Neuronal stem cell (in vitro differentiated cells): Measurements from ENCODE around the gene POMT2. TPM values are rescaled to one million over a fixed set of nuclear protein-coding genes. Genes with fewer than 3 reads are reported as not detected.
A peak's percentile ranks its signal among the peaks of the same experiment; 100 is the strongest.

Experiments
- DNase-seq: peaks from one replicate; pipeline ENCODE4 v3.0.0-alpha.2; 2013; ENCODE audit warnings: low spot score
- H2AFZ ChIP-seq: one replicate; pipeline ENCODE4 v1.6.1; 2013; ENCODE audit warnings: mild to moderate bottlenecking, low read length, inconsistent platforms
- H2AK5ac ChIP-seq: 2 replicates; pipeline ENCODE4 v1.6.1; 2013; ENCODE audit warnings: low read depth, mild to moderate bottlenecking, inconsistent platforms, low read length, moderate library complexity, mixed read lengths
- H2BK120ac ChIP-seq: 2 replicates; pipeline ENCODE4 v1.6.1; 2013; ENCODE audit warnings: low read depth, mild to moderate bottlenecking, inconsistent platforms, low read length, moderate library complexity, mixed read lengths
- H2BK12ac ChIP-seq: one replicate; pipeline ENCODE4 v1.6.1; 2013; ENCODE audit warnings: low read length, inconsistent platforms
- H2BK15ac ChIP-seq: 2 replicates; pipeline ENCODE4 v1.6.1; 2013; ENCODE audit warnings: mild to moderate bottlenecking, low read length, inconsistent platforms, mixed read lengths
- H2BK5ac ChIP-seq: one replicate; pipeline ENCODE4 v1.6.1; 2013; ENCODE audit warnings: inconsistent platforms, mild to moderate bottlenecking, low read length, moderate library complexity
- H3K14ac ChIP-seq: one replicate; pipeline ENCODE4 v1.6.1; 2013; ENCODE audit warnings: low read length, inconsistent platforms
- H3K18ac ChIP-seq: 2 replicates; pipeline ENCODE4 v1.6.1; 2013; ENCODE audit warnings: low read length, inconsistent platforms
- H3K23ac ChIP-seq: 2 replicates; pipeline ENCODE4 v1.6.1; 2013; ENCODE audit warnings: low read depth, mild to moderate bottlenecking, mixed read lengths, low read length, inconsistent platforms; ENCODE audit not compliant: poor library complexity
- H3K27ac ChIP-seq: replicated peaks from 3 replicates; pipeline ENCODE4 v1.5.1; 2013; ENCODE audit warnings: low read length, inconsistent platforms
- H3K27me3 ChIP-seq, 3 experiments: 2 replicates each; pipeline ENCODE4 v1.6.1; 2013; ENCODE audit warnings: low read length in 3 of 3, mild to moderate bottlenecking in 2 of 3, inconsistent platforms in 1 of 3, low read depth in 1 of 3, mixed read lengths in 1 of 3, moderate library complexity in 1 of 3; ENCODE audit not compliant: control insufficient read depth in 3 of 3, insufficient read depth in 3 of 3
- H3K36me3 ChIP-seq, 2 donors: replicated peaks in 1 of 2; 2 replicates each; pipeline ENCODE4 v1.6.1; 2013; ENCODE audit warnings: low read length in 2 of 2; ENCODE audit not compliant: control insufficient read depth in 2 of 2, insufficient read depth in 2 of 2
- H3K4ac ChIP-seq: 2 replicates; pipeline ENCODE4 v1.6.1; 2013; ENCODE audit warnings: inconsistent platforms, mild to moderate bottlenecking, low read length, moderate library complexity
- H3K4me1 ChIP-seq, 2 donors: 1 replicate in 1 of 2; 2 replicates in 1 of 2; pipeline ENCODE4 v1.6.1; 2013; ENCODE audit warnings: low read length in 2 of 2, low read depth in 1 of 2; ENCODE audit not compliant: control insufficient read depth in 2 of 2, insufficient read depth in 1 of 2
- H3K4me2 ChIP-seq: one replicate; pipeline ENCODE4 v1.6.1; 2013; ENCODE audit warnings: mild to moderate bottlenecking, low read length, inconsistent platforms; ENCODE audit not compliant: insufficient read depth, poor library complexity, severe bottlenecking
- H3K4me3 ChIP-seq, 2 donors: 2 replicates each; pipeline ENCODE4 v1.5.1; 2013; ENCODE audit warnings: low read length in 2 of 2, mild to moderate bottlenecking in 2 of 2, inconsistent platforms in 1 of 2, moderate library complexity in 1 of 2
- H3K79me1 ChIP-seq: one replicate; pipeline ENCODE4 v1.6.1; 2013; ENCODE audit warnings: low read depth, mild to moderate bottlenecking, inconsistent platforms, low read length, moderate library complexity
- H3K9ac ChIP-seq: one replicate; pipeline ENCODE4 v1.6.1; 2013; ENCODE audit warnings: mild to moderate bottlenecking, low read depth, low read length, inconsistent platforms; ENCODE audit not compliant: poor library complexity
- H3K9me3 ChIP-seq, 2 donors: replicated peaks in 1 of 2; 2 replicates each; pipeline versions ENCODE3 to v1.6.1; 2013; ENCODE audit warnings: low read length in 2 of 2, mild to moderate bottlenecking in 2 of 2, inconsistent platforms in 1 of 2, low read depth in 1 of 2, mixed read lengths in 1 of 2, moderate library complexity in 1 of 2; ENCODE audit not compliant: control insufficient read depth in 2 of 2, insufficient read depth in 1 of 2
- H4K8ac ChIP-seq: one replicate; pipeline ENCODE4 v1.6.1; 2013; ENCODE audit warnings: low read depth, mild to moderate bottlenecking, inconsistent platforms, low read length, moderate library complexity
- H4K91ac ChIP-seq: one replicate; pipeline ENCODE4 v1.6.1; 2013; ENCODE audit warnings: low read length, low read depth, mild to moderate bottlenecking, inconsistent platforms; ENCODE audit not compliant: poor library complexity
- WGBS, 2 donors: extraction: QIAGEN DNeasy Blood & Tissue Kit; methylation state at CpG; one replicate each; pipeline ENCODE4 v1.1.7; 2013; ENCODE audit warnings: missing lambda C conversion rate in 2 of 2, mixed read lengths in 1 of 2; ENCODE audit not compliant: insufficient read length in 2 of 2, insufficient replicate concordance in 1 of 2; ENCODE audit errors: extremely low coverage in 2 of 2; 5-methylcytosine and 5-hydroxymethylcytosine counted together
- polyA plus RNA-seq, 2 experiments: library from polyadenylated mRNA; stranded (reverse); fragments of 200-250 nt; gene quantifications; one replicate each; pipeline ENCODE4 v1.2.3, GENCODE V29; 2013

Gene POMT2
- 13.9 TPM for polyA plus RNA-seq (2013, experiment 1 of 2)
- 13.4 TPM for polyA plus RNA-seq (2013, experiment 2 of 2)

GRCh38 chr14:77320238-77320935 is at the start of gene POMT2:
Gene POMT2, minus strand, starts transcription at chr14:77320883. Its CDS starts 202 bp downstream, at chr14:77320681.
- H3K14ac ChIP-seq = peak within 1 kb of the TSS; percentile 97
- no peak within 1 kb of the TSS for H4K8ac ChIP-seq
- peak within 1 kb of the TSS; percentile 62 for H2BK5ac ChIP-seq
- H3K79me1 ChIP-seq = peaks cover 2% of the 10 kb centered on the region
- H3K9me3 ChIP-seq = peaks cover 0 to 2% of the 10 kb centered on the region in 2 donors
- H3K27me3 ChIP-seq = no peaks in the 10 kb centered on the region
- H3K27ac ChIP-seq = peak within 1 kb of the TSS; percentile 91
- H3K4me1 ChIP-seq = peaks cover 16 to 17% of the 10 kb centered on the region in 2 donors
- H2BK120ac ChIP-seq = no peak within 1 kb of the TSS
- peak within 1 kb of the TSS; percentile 72 for H3K4me2 ChIP-seq
- H3K18ac ChIP-seq = peak within 1 kb of the TSS; percentile 98
- no peaks in the 10 kb centered on the region for H3K36me3 ChIP-seq
- no peak within 1 kb of the TSS for H2BK12ac ChIP-seq
- no peak within 1 kb of the TSS for H3K4ac ChIP-seq
- peak within 1 kb of the TSS; percentile 57 for H4K91ac ChIP-seq
- no peak within 1 kb of the TSS for H2BK15ac ChIP-seq
- DNase-seq = peak; percentile 92
- peak within 1 kb of the TSS; percentile 62 for H3K23ac ChIP-seq
- H3K4me3 ChIP-seq = peak within 1 kb of the TSS; percentile 98
- H2AK5ac ChIP-seq = no peak within 1 kb of the TSS
- peak within 1 kb of the TSS; percentile 99 for H2AFZ ChIP-seq
- WGBS, 2 donors = no CpG with 5 or more reads among the region's 69 CpGs
- H3K9ac ChIP-seq = peak within 1 kb of the TSS; percentile 95

- H4K8ac ChIP-seq = no peak overlapping the region
- H4K91ac ChIP-seq = no peak overlapping the region
- H2AK5ac ChIP-seq = no peak overlapping the region
- WGBS, 2 donors = no CpG with 5 or more reads among the region's 1 CpG
- H3K4ac ChIP-seq = no peak overlapping the region
- H3K79me1 ChIP-seq = no peaks in the 10 kb centered on the region
- H2BK12ac ChIP-seq = no peak overlapping the region
- no peaks in the 10 kb centered on the region for H3K27me3 ChIP-seq
- H3K4me1 ChIP-seq = peaks cover 2 to 16% of the 10 kb centered on the region in 2 donors
- no peak overlapping the region for H2AFZ ChIP-seq
- no peak overlapping the region for H3K14ac ChIP-seq
- H3K27ac ChIP-seq = no peak overlapping the region
- no peak overlapping the region for H2BK5ac ChIP-seq
- H3K18ac ChIP-seq = no peak overlapping the region
- no peak overlapping the region for H2BK15ac ChIP-seq
- H3K9ac ChIP-seq = no peak overlapping the region
- H3K4me2 ChIP-seq = no peak overlapping the region
- no peak overlapping the region for H3K4me3 ChIP-seq
- no peak overlapping the region for H2BK120ac ChIP-seq
- DNase-seq = no peak
- H3K23ac ChIP-seq = no peak overlapping the region
- H3K9me3 ChIP-seq = no peaks in the 10 kb centered on the region
- H3K36me3 ChIP-seq = peaks cover 0 to 1% of the 10 kb centered on the region in 2 donors
These were observed 48.6 kb upstream of the POMT2 start for GRCh38 chr14:77369285-77369684.

- Histone ChIP-seq H2AK5ac (no peak overlapping the region), H2BK15ac (no peak overlapping the region), H3K4ac (no peak overlapping the region), H3K79me1 (no peaks in the 10 kb centered on the region), H3K4me2 (no peak overlapping the region), H2BK12ac (no peak overlapping the region), H3K9me3 (peaks cover 0 to 7% of the 10 kb centered on the region in 2 donors), H3K4me1 (peaks cover 0 to 2% of the 10 kb centered on the region in 2 donors), H2BK5ac (no peak overlapping the region), H3K36me3 (no peaks in the 10 kb centered on the region), H3K9ac (no peak overlapping the region), H3K27me3 (no peaks in the 10 kb centered on the region), H4K8ac (no peak overlapping the region), H3K4me3 (no peak overlapping the region), H3K27ac (no peak overlapping the region), H3K23ac (no peak overlapping the region), H4K91ac (no peak overlapping the region), H3K18ac (no peak overlapping the region), H2BK120ac (no peak overlapping the region), H3K14ac (no peak overlapping the region), H2AFZ (no peak overlapping the region)
- no peak for DNase-seq
- WGBS, 2 donors = no CpG with 5 or more reads among the region's 3 CpGs
These were observed 43.5 kb upstream of the POMT2 start for GRCh38 chr14:77364146-77364545.

GRCh38 chr14:77359626-77360025 is 38.9 kb upstream of the POMT2 start:
- H3K9me3 ChIP-seq = peaks cover 0 to 7% of the 10 kb centered on the region in 2 donors
- H2AK5ac ChIP-seq = no peak overlapping the region
- H4K91ac ChIP-seq = no peak overlapping the region
- H2AFZ ChIP-seq = no peak overlapping the region
- peaks cover 0 to 7% of the 10 kb centered on the region in 2 donors for H3K4me1 ChIP-seq
- no peaks in the 10 kb centered on the region for H3K27me3 ChIP-seq
- no peak overlapping the region for H3K14ac ChIP-seq
- H3K18ac ChIP-seq = no peak overlapping the region
- no peak overlapping the region for H3K4ac ChIP-seq
- no peak for DNase-seq
- H3K36me3 ChIP-seq = no peaks in the 10 kb centered on the region
- H3K23ac ChIP-seq = no peak overlapping the region
- no peak overlapping the region for H3K4me2 ChIP-seq
- H2BK12ac ChIP-seq = no peak overlapping the region
- H3K9ac ChIP-seq = no peak overlapping the region
- H3K27ac ChIP-seq = no peak overlapping the region
- no peaks in the 10 kb centered on the region for H3K79me1 ChIP-seq
- H2BK5ac ChIP-seq = no peak overlapping the region
- H4K8ac ChIP-seq = no peak overlapping the region
- no peak overlapping the region for H3K4me3 ChIP-seq
- WGBS, 2 donors = no CpG with 5 or more reads among the region's 1 CpG
- no peak overlapping the region for H2BK15ac ChIP-seq
- H2BK120ac ChIP-seq = no peak overlapping the region
